HCT116 (cell line): Measurements from ENCODE around the gene GANAB.

ENCODE experiments used
- JUND ChIP-seq: IDR thresholded peaks from 2 replicates; pipeline ENCODE4 v1.6.1; 2012
- MAX ChIP-seq: IDR thresholded peaks from 2 replicates; pipeline ENCODE4 v1.6.1; 2012
- POLR2A ChIP-seq: IDR thresholded peaks from 2 replicates; pipeline ENCODE4 v1.7.0; 2011; ENCODE audit warnings: borderline replicate concordance; ENCODE audit not compliant: insufficient read depth, insufficient read length; ENCODE audit errors: extremely low read depth
- POLR2AphosphoS5 ChIP-seq: IDR thresholded peaks from 2 replicates; pipeline ENCODE4 v1.6.1; 2011; ENCODE audit warnings: mild to moderate bottlenecking, low read depth, low read length, moderate library complexity
- RAD21 ChIP-seq: IDR thresholded peaks from 2 replicates; pipeline ENCODE4 v1.6.1; 2012; ENCODE audit warnings: low read depth, mild to moderate bottlenecking
- ZBTB33 ChIP-seq: IDR thresholded peaks from 2 replicates; pipeline ENCODE4 v1.6.1; 2011; ENCODE audit warnings: mild to moderate bottlenecking, low read length, moderate library complexity; ENCODE audit not compliant: insufficient replicate concordance; ENCODE audit errors: extremely low read depth
- TF ChIP-seq, protein P1 (sequence below), 3 experiments: fragments of 200-600 bp in 1 of 3; sonication (generic) in 1 of 3; IDR thresholded peaks in 2 of 3; conservative IDR thresholded peaks in 1 of 3; 2 replicates each; pipeline ENCODE4 v1.5.1; 2012 to 2017; ENCODE audit warnings: low read depth in 2 of 3, low read length in 2 of 3, antibody characterized with exemption in 1 of 3, borderline replicate concordance in 1 of 3, control low read depth in 1 of 3, mild to moderate bottlenecking in 1 of 3, mixed read lengths in 1 of 3, mixed run types in 1 of 3, moderate library complexity in 1 of 3; ENCODE audit not compliant: insufficient read depth in 1 of 3

DNA sequence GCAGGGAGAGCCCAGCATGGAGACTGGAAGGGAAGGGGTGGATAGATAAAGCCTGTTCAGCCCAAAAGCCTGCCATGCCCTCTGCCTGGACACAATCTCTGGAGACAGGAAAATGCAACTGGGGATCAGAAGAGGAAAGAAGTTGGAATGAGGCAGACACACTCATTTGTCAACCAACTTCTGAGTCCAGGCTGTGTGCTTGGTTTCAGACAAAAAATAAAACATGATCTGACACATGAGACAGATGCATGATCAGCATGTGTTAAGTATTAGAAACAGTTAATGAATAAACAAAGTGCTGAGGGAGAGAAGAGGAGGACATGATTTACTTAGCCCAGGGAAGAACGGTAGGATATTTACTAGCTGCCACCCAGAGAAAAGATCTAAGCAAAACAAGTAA is 42.1 kb upstream of the GANAB start:
- TF ChIP-seq, protein P1, sequence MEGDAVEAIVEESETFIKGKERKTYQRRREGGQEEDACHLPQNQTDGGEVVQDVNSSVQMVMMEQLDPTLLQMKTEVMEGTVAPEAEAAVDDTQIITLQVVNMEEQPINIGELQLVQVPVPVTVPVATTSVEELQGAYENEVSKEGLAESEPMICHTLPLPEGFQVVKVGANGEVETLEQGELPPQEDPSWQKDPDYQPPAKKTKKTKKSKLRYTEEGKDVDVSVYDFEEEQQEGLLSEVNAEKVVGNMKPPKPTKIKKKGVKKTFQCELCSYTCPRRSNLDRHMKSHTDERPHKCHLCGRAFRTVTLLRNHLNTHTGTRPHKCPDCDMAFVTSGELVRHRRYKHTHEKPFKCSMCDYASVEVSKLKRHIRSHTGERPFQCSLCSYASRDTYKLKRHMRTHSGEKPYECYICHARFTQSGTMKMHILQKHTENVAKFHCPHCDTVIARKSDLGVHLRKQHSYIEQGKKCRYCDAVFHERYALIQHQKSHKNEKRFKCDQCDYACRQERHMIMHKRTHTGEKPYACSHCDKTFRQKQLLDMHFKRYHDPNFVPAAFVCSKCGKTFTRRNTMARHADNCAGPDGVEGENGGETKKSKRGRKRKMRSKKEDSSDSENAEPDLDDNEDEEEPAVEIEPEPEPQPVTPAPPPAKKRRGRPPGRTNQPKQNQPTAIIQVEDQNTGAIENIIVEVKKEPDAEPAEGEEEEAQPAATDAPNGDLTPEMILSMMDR (IDR thresholded peaks at IDR 0.05 in 2 of 3, conservative IDR thresholded peaks at IDR 0.05 in 1 of 3; ENCODE audit: borderline replicate concordance in 1 of 3, insufficient read depth in 1 of 3, low read depth in 2 of 3, low read length in 2 of 3) = no peak
- TF ChIP-seq POLR2A (no peak), RAD21 (no peak), MAX (no peak), JUND (no peak), POLR2AphosphoS5 (no peak), ZBTB33 (no peak)
